ENCODE results near the gene NEIL1.
"Not testable (repeated sequence)": the region's sequence is repeated elsewhere in the genome, so short reads cannot be mapped to it uniquely, and the experiment has no call there.

The NEIL1 gene

DNA sequence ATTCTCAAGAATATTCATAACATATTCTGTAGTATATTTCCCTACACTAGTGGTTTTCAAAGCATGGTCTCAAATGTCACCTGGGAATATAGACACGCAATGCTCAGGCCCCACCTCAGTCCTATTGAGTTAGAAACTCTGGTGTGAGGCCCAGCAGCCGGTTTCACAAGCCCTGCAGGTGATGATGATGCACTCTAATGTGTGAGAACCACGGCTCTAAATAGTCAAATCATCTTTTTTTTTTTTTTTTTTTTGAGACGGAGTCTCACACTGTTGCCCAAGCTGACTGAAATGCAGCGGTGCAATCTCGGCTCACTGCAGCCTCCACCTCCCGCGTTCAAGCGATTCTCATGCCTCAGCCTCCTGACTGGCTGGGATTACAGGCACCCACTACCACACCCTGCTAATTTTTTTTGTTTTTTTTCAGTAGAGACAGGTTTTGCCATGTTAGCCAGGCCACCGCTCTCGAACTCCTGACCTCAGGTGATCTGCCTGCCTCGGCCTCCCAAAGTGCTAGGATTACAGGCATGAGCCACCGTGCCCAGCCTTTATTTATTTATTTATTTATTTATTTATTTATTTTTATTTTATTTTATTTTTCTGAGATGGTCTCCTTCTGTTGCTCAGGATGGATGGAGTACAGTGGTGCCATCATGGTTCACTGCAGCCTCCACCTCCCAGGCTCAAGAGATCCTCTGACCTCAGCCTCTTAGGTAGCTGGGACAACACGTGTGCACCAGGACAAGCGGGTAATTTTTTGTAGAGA is 13.0 kb upstream of the NEIL1 start:
- DNase-seq = not testable (repeated sequence)

DNA sequence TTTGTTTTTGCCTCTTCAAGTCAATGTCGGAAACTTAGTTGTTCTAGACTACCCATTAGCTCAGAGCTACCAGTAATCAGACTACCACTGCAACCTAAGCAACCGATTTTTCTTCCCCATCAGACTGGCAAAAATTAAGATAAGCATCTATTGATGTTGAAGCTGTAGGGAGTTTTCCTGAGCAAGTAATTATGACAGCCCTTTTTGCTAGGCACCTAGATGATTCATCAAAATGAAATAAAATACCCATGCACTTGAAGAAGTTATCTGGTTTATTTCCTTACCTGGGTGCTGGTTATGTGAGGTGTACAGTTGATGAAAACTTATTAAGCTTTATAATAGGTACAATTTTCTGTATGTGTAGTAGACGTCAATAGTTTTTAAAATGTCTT is 11.5 kb upstream of the NEIL1 start:
- DNase-seq = no peak

DNA sequence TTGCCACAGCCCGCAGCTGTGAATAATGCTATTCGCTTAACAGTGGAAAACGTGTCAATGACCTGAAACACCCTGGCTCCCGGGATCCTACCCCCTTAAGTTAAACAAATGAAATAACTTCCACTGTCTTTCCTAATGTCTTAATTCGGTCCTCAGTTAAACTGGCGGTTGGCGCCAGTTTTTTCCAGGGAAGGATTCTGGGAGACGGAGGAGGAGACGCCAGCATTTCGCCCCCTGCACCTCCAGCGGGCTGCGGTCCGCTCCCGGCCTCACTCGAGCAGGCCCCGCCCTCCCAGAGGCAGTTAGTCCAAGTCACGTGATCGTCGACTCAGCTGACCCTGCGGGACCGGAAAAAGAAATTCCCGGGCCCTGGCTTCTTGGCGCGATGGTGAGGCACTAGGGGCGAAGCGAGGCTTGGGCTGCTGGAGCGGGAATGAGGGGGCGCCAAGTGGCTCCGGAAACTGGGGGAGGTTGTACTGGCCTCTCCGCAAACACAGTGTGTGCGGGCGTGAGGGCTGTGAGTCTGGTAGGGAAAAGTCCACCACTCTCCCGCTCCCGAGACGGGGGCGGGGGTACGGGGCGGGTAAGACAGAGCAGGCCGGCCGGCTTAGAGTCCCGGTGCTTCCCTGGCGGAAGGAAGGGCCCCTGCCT is 11.0 kb upstream of the NEIL1 start, which contains the start of gene COMMD4:
TSS of gene COMMD4 (plus strand) at position 359 of the 651 bp plus-strand sequence. CDS start at position 386, 27 bp downstream.
- peak; percentile 96 for DNase-seq

DNA sequence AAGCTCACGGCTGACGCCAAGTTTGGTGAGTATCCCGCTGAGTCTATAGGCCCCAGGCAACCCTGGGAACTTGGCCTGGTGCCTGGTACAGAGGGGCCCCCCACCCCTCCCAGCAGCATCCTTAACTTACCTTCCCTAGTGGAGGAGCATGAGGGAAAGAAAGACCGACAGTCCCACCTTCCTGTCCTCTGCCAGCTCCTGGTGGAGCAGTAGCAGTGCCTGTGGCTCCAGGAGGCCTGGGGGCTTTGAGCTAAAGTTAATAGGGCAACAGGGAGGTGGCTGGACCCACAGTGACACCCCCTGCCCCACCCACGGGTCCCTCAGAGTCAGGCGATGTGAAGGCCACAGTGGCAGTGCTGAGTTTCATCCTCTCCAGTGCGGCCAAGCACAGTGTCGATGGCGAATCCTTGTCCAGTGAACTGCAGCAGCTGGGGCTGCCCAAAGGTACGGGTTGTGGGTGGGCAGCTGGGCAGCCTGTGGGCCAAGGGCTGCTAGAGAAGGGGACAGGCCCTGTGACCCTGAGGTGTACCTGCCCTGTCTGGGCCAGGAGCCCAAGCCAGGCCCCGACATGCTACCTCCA is 8.1 kb upstream of the NEIL1 start:
- DNase-seq = no peak

DNA sequence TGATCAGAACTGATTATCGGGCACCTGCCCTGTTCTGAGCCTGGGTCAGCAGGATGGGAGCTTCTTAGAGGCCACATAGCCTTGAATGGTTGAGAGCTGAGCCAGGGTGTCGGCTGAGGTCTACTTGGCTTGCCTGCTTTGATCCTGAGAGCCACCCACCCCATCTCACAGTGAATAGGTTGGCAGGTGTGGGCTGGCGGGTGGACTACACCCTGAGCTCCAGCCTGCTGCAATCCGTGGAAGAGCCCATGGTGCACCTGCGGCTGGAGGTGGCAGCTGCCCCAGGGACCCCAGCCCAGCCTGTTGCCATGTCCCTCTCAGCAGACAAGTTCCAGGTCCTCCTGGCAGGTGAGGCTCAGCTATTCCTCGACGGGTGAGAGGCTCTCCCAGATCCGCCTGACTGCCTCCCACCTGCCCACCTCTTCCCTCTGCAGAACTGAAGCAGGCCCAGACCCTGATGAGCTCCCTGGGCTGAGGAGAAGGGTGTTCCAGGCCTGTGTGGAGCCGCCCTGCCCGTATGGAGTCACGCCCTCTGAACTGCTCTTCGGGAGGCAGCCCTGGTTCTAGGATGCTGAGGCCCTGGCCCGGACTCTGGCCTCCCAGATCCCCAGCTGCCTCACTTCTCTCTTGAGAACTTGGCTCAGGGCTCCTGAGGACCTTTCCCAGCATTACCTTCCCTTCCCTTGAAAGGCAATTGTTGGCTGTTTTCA is 7.2 kb upstream of the NEIL1 start:
- DNase-seq = no peak

DNA sequence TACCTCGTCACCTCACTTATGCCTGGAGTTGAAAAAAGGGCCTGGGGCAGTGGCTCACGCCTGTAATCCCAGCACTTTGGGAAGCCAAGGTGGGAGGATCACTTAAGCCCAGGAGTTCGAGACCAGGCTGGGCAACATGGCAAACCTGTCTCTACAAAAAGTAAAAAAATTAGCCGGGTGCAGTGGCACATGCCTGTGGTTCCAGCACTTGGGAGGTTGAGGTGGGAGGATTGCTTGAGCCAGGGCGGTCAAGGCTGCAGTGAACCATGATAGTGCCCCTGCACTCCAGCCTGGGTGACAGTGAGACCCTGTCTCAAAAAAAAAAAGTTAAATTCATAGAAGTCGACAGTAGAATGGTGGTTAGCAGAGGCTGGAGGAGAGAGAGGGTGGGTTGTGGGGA is 4.6 kb upstream of the NEIL1 start:
- DNase-seq = no peak

DNA sequence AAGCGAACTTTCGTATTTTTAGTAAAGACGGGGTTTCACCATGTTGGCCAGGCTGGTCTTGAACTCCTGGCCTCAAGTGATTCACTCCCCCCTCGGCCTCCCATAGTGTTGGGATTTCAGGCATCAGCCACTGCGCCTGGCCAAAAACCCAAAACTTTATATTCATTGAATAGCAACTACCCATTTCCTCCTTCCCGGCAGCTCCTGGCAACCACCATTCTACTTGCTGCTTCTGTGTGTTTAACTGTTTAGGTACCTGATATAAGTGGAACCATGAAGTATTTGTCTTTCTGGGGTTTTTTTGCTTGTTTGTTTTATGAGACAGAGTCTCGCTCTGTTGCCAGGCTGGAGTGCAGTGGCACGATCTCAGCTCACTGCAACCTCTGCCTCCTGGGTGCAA is 2.9 kb upstream of the NEIL1 start:
- DNase-seq = not testable (repeated sequence)

DNA sequence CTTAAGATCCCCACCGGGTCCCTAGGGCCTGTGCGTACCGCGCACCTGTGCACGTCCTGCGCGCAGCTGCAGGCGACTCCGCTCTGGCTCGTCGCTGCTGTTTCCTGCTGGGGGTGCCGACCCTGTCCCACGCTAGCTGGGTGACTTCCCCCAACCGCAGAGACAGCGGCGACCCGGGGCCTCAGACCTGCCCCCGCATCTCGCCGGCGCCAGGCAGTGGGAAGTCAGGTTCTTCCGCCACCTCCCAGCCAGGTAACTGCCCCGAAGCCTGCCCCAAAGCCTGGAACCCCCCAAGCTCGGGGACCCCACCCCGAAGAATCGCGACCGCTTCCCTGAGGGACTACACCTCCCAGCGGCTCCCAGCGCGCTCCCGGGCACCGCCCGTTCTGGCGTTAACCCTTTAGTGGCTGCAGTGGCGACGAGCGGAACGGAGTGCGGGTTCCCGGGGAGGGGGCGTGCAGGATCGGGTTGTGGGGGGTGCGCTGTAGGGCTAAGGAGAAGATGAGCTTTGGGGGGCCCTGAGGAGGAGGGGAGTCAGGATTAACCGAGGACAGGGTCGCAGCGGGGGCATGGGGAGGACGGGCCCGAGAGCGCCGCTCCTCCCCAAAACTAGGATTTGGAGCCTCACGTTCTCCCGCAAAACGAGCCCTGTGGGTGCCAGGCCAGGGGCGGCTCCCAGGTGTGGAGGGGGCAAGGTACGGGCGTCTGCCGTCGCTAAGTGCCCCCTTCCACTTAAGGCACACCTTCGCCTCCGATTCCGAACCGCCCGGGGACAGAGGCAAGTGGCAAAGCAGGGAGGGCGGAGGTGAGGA is 589 bp downstream of the NEIL1 start:
- DNase-seq = no peak

DNA sequence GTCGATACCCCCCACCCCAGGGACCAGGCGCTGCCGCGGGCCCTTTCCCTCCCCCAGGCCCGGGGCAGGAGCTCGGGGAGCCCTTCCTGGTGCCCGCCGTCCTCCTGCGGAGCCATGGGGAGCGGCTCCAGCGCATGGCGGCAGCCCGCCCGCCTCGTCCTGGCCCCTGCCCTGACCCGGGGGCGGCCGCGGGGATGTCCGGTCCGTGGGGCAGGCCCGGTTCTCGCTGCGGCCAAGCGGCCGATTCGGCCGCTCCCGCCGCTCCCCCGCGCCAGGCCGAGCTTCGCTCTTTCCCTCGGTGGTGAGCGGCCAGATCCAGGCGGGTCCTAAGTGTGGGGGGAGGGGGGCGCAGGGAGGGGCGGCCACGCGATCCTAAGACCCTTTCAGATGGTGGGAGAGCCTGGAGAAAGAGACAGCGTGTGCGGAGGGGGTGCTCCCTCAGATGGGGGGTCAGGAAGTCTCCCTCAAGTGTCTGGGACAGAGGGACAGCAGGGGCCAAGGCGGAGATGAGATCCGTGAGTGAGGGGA is 1.3 kb downstream of the NEIL1 start:
- DNase-seq = peak; percentile 15

DNA sequence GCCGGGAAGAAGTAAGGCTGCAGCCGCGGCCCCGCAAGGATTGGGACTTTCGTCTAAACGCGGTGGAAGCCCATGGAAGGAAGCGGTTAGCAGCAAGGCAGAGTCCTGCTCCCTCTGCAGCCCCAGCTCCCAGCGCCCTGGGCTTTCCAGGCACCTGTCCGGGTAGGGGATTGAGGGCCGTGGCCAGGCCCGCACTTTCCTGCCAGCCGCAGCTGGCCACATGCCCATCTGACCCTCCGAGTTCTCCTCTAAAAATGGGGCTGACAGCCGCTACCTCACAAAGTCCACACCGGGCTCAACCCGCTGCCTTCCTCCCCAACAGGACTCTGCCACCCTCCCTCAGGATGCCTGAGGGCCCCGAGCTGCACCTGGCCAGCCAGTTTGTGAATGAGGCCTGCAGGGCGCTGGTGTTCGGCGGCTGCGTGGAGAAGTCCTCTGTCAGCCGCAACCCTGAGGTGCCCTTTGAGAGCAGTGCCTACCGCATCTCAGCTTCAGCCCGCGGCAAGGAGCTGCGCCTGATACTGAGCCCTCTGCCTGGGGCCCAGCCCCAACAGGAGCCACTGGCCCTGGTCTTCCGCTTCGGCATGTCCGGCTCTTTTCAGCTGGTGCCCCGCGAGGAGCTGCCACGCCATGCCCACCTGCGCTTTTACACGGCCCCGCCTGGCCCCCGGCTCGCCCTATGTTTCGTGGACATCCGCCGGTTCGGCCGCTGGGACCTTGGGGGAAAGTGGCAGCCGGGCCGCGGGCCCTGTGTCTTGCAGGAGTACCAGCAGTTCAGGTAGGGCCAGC is 1.9 kb downstream of the NEIL1 start:
- no peak for DNase-seq

DNA sequence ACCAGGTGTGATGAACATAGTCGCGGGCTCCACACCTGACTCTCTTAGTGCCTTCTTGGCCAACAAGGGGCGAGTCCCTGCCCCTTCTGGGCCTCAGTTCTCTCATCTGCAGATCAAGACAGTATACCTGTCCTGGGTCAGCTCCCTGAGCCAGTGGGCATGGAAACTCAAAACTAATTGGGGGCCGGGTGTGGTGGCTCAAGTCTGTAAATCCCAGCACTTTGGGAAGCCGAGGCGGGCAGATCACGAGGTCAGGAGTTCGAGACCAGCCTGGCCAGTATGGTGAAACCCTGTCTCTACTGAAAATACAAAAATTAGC is 2.5 kb downstream of the NEIL1 start:
- not testable (repeated sequence) for DNase-seq

DNA sequence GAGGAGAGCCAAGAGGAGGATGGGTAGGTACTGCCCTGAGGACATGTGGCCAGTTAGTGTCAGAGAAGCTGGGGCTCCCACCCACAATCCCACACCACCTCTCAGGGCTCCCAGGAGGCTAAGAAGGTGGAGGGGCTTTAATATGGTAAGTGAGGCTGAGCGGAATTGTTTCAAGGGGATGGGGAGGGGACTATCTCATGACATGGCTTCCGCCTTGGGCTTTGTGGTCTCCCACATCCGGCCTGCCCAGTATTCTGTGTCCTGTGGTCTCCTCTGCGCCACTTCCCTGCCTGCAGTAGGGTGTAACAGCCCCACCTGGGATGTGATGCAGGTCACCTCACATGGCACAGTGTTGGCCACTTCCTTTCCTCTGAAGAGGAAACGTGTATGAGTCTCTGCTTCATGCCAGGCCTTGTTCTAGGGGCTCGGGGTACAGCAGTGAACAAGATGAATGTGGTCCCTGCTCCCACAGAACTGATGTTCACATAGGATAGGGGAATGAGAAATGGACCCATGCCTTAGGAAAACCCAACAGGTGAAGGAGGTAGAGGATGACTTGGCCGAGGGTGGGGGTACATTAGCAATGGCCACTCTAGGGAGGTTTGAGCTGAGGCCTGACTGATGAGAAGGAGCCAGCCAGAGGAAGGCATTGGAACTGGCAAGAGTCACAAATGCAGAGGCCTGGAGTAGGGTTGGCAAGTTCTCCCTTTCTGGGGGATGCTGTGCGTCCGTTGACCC is 3.2 kb downstream of the NEIL1 start:
- no peak for DNase-seq

DNA sequence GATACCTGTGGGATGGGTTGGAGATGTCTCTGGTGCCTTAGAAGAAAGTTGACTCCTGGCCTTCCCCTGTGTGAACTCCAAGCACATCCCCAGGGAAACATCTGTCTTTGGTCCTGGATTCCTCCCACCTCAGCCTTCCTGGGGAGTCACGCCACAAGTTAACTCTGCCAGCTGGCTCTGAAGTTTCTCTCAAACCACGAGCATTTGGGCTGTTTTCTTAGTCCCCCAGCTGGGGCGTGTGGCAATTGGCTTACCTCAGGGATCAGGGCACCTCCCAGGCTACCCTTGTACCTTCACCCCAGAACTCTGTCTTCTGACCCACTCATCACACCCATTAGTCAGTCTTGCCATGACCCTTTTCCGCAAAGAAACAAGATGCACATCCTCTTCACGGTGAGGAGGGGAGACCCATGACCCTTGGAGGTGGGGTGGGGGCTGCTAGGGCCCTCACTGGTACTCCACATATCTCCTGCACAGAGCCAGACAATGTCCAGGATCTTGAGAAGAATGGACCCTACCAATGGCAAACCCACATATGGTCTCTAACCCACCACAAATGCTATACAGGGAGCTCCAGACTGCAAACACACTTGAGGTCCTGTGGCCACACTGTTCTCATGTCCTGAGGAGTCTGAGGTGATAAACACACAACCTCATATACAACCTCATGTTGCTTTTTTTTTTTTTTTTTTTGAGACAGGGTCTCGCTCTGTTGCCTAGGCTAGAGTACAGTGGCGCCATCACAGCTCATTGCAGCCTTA is 3.9 kb downstream of the NEIL1 start:
- no peak for DNase-seq

DNA sequence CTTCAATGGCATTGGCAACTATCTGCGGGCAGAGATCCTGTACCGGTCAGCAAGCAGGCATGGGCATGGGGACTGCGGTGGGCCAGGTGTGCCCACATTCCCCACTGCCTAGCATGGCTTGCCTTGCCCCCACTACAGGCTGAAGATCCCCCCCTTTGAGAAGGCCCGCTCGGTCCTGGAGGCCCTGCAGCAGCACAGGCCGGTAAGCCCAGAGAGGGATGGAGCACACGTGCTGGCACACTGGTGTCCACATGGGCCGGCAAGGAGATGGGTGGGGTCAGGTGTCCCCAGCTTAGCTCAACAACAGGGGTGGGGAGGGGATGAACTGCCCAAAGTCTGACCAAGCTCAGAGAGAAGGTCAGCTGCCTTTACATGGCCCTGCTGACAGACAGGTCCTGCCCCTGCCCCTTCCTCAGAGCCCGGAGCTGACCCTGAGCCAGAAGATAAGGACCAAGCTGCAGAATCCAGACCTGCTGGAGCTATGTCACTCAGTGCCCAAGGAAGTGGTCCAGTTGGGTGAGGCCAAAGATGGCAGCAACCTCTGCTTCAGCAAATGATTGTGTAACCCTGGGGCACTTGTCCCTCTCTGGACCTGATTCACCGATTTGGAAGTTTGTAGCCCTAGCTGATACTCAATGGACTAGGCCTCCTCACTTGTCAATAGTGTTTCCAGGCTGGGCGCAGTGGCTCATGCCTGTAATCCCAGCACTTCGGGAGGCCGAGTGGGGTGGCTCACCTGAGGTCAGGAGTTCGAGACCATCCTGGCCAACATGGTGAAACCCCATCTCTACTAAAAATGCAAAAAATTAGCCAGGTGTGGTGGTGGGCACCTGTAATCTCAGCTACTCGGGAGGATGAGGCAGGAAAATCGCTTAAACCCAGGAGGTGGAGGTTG is 5.6 kb downstream of the NEIL1 start:
- no peak for DNase-seq

DNA sequence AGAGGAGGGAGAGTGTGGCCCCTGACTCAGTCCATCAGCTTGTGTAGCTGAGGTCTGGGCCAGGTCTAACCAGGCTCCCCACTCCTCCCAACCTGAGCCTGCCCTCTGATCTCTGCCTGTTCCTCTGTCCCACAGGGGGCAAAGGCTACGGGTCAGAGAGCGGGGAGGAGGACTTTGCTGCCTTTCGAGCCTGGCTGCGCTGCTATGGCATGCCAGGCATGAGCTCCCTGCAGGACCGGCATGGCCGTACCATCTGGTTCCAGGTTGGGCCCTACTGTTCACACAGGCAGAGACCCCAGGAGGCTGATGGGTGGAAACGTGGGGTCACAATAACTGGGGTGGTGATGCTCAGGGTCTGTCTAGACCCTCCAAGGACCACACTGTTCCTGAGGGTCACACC is 6.8 kb downstream of the NEIL1 start:
- no peak for DNase-seq

DNA sequence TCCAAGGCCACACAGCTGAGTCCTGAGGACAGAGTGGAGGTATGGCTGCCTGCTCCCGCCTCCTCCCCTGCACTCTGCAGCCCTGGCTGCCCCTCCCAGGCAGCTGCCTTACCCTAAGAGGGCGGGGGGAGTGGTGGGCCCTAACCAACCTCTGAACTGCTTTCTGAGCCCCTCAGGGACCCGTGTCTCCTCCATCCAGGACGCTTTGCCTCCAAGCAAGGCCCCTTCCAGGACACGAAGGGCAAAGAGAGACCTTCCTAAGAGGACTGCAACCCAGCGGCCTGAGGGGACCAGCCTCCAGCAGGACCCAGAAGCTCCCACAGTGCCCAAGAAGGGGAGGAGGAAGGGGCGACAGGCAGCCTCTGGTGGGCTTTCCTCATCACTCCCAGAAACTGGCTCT is 7.6 kb downstream of the NEIL1 start:
- no peak for DNase-seq

DNA sequence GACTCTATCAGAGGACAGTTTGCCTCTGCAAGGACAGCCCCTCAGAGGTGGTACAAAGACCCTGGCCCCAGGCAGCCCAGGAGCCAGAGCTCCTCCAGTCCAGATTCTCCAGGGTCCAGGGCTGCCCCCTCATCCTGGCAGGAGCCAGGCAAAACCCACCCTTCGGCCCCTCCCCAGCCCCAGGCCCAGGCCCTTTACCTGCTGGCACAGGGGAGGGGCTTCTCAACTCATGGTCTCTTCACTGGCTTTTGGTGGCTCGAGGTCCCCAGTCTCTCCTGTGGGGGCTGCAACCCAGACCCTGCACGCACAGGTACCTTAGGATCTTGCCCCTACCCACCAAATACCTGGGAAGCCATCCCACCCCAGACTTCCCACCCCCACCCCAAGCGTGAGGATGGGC is 8.5 kb downstream of the NEIL1 start:
- no peak for DNase-seq

DNA sequence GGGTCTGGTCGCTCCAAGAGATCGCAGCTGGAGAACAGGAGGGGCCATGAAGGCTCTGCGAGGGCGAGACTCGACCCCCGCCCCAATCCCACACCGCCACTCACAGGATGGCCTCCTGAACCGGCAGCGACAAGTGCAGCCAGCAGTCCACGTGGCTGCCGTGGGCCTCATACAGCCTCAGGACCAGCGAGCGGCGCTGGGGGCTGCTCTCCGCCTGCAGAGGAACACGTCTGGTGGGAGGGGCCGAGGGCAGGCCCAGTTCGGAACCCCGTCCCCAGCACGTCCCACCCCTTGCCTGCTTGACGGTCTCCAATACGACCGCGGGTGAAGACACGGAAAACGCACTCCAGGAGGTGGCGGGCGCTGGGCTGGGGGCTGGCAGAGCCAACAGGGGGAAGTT is 9.2 kb downstream of the NEIL1 start:
- DNase-seq = no peak

DNA sequence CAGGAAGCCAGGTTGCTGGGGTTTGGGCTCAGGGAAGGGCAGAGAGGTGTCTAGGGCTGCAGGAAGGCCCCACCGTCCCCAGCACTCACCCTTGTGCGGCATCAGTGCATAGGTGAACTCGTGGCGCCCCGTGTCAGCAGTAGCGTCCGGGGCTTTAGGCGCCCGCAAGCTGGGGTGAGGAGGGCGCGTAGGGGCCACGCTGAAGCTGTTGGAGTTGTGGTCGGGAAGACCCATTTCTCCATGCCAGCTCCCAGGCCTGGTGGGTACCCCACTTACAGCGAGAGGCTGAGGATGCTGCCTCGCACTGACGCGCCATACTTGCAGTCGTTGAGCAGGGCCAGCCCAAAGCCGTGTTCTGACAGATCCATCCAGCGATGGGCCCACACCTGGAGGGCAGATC is 9.7 kb downstream of the NEIL1 start:
- DNase-seq = no peak

Data from EL (cell line).